Measurements from ENCODE around the gene CNOT8. TPM values are rescaled to one million over a fixed set of nuclear protein-coding genes. Genes with fewer than 3 reads are reported as not detected.

Gene CNOT8
- total RNA-seq, 1 experiment from 2014 or later: 45.9 TPM

Small RNA genes lying within 50 kb of the gene (microRNA-seq; reads per million reads assigned to microRNA genes)
- gene MIR378H (ENCODE audit: unreplicated experiment): not detected

Other genes starting within 250 kb of the CNOT8 start
- gene LARP1, start 103.2 kb upstream of the CNOT8 start, total RNA-seq (2021; ENCODE audit: unreplicated experiment): 325 TPM
- 0.39 TPM for gene FAXDC2, start 8.0 kb upstream of the CNOT8 start, total RNA-seq (2021; ENCODE audit: unreplicated experiment)
- gene GEMIN5, start 79.6 kb downstream of the CNOT8 start, total RNA-seq (2021; ENCODE audit: unreplicated experiment): 29.5 TPM
- 61.5 TPM for gene MRPL22, start 82.4 kb downstream of the CNOT8 start, total RNA-seq (2021; ENCODE audit: unreplicated experiment)
- gene KIF4B, start 155.1 kb downstream of the CNOT8 start, total RNA-seq (2021; ENCODE audit: unreplicated experiment): 0.10 TPM

Data from Panc1 (cell line).